Body of pancreas (tissue), 4 donors: ENCODE results near the gene RNGTT. TPM values are rescaled to one million over a fixed set of nuclear protein-coding genes. Genes with fewer than 3 reads are reported as not detected.
A peak's percentile ranks its signal among the peaks of the same experiment; 100 is the strongest.
"Not testable (repeated sequence)": the region's sequence is repeated elsewhere in the genome, so short reads cannot be mapped to it uniquely, and the experiment has no call there.

Experiments
- ATAC-seq: fragments of 150-250 bp; one replicate; pipeline ENCODE4 v1.9.1; 2016
- DNase-seq, 4 donors: peaks; one replicate each; pipeline ENCODE4 v3.0.0-alpha.2; 2019
- H3K27ac ChIP-seq, 4 donors: fragments of 200-600 bp; sonication (generic); 1 replicate in 3 of 4; 2 replicates in 1 of 4; pipeline versions ENCODE4 v1.5.1 to v1.6.1; 2016 to 2019; ENCODE audit warnings: mild to moderate bottlenecking in 1 of 4, mixed read lengths in 1 of 4, moderate library complexity in 1 of 4
- H3K27me3 ChIP-seq, 2 donors: fragments of 200-600 bp; sonication (generic); one replicate each; pipeline ENCODE4 v1.6.0; 2016; ENCODE audit warnings: mild to moderate bottlenecking in 1 of 2
- H3K36me3 ChIP-seq, 2 donors: fragments of 200-600 bp; sonication (generic); replicated peaks in 1 of 2; 2 replicates each; pipeline ENCODE4 v1.5.1; 2016; ENCODE audit warnings: low read depth in 2 of 2; ENCODE audit not compliant: insufficient read depth in 1 of 2
- H3K4me1 ChIP-seq: fragments of 200-600 bp; sonication (generic); one replicate; pipeline ENCODE4 v1.6.0; 2016
- H3K4me3 ChIP-seq, 2 donors: fragments of 200-600 bp; sonication (generic); 1 replicate in 1 of 2; 2 replicates in 1 of 2; pipeline ENCODE4 v1.5.1; 2016 to 2019
- H3K9me3 ChIP-seq, 3 donors: fragments of 200-600 bp; sonication (generic); 1 replicate in 2 of 3; 2 replicates in 1 of 3; pipeline ENCODE4 v1.5.1; 2016
- POLR2A ChIP-seq, 3 donors: fragments of 450-650 bp; IDR thresholded peaks; one replicate each; pipeline ENCODE4 v1.6.1; 2016; ENCODE audit warnings: antibody characterized with exemption in 3 of 3, mild to moderate bottlenecking in 2 of 3
- WGBS, 2 donors: methylation state at CpG; one replicate each; pipeline ENCODE4 v1.1.5; 2017; 5-methylcytosine and 5-hydroxymethylcytosine counted together
- intact Hi-C: fragments of 100-400 bp; cut with DNase I; formaldehyde crosslinking; loops from one replicate; pipeline ENCODE4 v1.15.1; 2023
- total RNA-seq, 2 donors: library from RNA; depleted of rRNA; stranded (reverse); fragments of >200 nt; gene quantifications; one replicate each; pipeline ENCODE4 v1.1.0, GENCODE V29; 2016
- TF ChIP-seq, protein P1 (sequence below), 7 experiments: fragments of 450-650 bp in 4 of 7; fragments of 200-600 bp in 3 of 7; sonication (generic) in 3 of 7; IDR thresholded peaks; one replicate each; pipeline ENCODE4 v1.5.1; 2016 to 2019; ENCODE audit warnings: antibody characterized with exemption in 7 of 7

The RNGTT gene
- total RNA-seq, 2 donors from 2014 or later = 9.9 to 15.2 TPM

DNA sequence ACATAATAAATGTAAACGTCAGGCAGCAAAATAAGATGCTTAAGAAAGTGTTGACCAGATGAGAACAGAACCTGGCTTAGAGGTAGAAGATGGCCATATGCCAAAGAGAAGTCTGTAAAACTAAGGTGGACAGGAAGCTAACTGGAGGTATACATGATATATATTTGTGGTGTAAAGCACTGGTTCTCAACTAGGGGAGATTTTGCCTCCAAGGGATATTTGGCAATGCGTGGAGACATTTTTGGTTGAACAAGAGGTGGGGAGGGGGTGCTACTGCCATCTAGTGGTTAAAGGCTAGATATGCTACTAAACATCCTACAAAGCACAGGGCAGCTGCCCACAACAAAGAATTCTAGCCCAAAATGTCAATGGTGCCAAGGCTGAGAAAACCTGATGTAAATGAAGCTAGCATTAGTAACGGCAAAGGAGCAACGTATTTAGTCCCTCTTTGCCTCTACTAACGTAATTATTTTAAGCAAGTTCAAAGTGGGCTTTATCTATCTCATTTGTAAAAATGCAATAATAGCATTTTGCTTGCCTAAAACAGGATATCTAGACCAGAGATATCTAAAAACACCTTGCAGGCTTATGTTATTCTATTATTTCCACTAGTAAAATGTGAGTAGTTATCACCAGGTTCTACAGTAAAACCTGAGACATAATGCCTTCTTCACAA, 182.6 kb downstream of the RNGTT start:
- Histone ChIP-seq H3K36me3 (no peaks in the 10 kb centered on the region), H3K27ac (no peak overlapping the region), H3K27me3 (no peaks in the 10 kb centered on the region), H3K4me1 (no peaks in the 10 kb centered on the region), H3K4me3 (no peak overlapping the region), H3K9me3 (no peaks in the 10 kb centered on the region)
- peak; percentile 15 to 31 (median 26) for DNase-seq
- intact Hi-C loops = loop anchor here (10.0 kb wide), 1 partner anchor 1176 kb away; no protein-coding TSS in a partner anchor
- TF ChIP-seq, protein P1, sequence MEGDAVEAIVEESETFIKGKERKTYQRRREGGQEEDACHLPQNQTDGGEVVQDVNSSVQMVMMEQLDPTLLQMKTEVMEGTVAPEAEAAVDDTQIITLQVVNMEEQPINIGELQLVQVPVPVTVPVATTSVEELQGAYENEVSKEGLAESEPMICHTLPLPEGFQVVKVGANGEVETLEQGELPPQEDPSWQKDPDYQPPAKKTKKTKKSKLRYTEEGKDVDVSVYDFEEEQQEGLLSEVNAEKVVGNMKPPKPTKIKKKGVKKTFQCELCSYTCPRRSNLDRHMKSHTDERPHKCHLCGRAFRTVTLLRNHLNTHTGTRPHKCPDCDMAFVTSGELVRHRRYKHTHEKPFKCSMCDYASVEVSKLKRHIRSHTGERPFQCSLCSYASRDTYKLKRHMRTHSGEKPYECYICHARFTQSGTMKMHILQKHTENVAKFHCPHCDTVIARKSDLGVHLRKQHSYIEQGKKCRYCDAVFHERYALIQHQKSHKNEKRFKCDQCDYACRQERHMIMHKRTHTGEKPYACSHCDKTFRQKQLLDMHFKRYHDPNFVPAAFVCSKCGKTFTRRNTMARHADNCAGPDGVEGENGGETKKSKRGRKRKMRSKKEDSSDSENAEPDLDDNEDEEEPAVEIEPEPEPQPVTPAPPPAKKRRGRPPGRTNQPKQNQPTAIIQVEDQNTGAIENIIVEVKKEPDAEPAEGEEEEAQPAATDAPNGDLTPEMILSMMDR (IDR thresholded peaks at IDR 0.05) = peak; percentile 17 to 65 (median 57)
- TF ChIP-seq POLR2A (IDR thresholded peaks at IDR 0.05) = no peak
- peak; percentile 53 for ATAC-seq
- WGBS, 2 donors = 46 to 47% methylated on average over 5 of the region's 5 CpGs

DNA sequence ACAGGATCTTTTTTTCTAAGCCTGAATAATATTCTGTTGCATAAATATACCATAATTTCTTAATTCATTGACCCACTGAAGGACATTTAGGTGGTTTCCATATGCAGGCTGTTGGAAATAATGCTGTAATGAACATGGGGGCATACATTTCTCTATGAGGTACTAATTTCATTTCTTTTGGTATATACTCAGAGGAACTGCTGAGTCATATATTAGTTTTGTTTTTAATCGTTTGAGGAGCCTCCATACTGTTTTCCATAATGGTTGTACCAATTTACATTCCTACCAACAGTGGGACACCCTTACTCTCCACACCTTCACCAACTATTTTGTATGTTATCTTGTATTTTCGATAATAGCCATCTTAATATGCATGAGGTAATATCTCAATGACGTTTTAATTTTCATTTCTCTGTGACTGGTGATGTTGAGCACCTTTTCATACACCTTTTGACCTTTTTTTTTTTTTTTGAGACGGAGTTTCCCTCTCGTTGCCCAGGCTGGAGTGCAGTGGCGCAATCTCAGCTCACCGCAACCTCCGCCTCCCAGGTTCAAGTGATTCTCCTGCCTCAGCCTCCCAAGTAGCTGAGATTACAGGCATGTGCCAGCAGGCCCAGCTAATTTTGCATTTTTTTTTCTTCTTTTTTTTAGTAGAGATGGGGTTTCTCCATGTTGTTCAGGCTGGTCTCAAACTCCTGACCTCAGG, 187.4 kb downstream of the RNGTT start:
- H3K27ac ChIP-seq = no peak overlapping the region
- no peak for DNase-seq
- no peaks in the 10 kb centered on the region for H3K27me3 ChIP-seq
- H3K4me1 ChIP-seq = no peaks in the 10 kb centered on the region
- intact Hi-C loops = no loop called here
- no peak overlapping the region for H3K4me3 ChIP-seq
- no peak for TF ChIP-seq POLR2A (IDR thresholded peaks at IDR 0.05)
- TF ChIP-seq, protein P1 (IDR thresholded peaks at IDR 0.05) = no peak
- no peaks in the 10 kb centered on the region for H3K36me3 ChIP-seq
- no peak for ATAC-seq
- no peaks in the 10 kb centered on the region for H3K9me3 ChIP-seq
- 91 to 92% methylated on average over 8 of the region's 8 CpGs for WGBS, 2 donors

DNA sequence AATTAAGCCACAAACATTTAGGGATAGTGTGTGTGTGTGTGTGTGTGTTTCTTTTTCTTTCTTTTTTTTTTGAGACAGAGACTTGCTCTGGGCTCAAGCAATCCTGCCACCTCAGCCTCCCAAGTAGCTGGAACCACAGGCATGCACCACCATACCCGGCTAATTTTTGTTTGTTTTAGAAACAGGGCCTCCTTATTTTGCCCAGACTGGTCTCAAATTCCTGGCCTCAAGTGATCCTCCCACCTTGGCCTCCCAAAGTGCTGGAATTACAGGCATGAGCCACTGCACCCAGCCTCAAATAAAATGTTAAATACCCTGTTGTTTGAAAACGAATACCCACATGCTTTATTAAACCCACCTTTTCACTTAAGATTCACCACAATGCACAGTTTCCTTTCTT, 195.3 kb downstream of the RNGTT start:
- H3K9me3 ChIP-seq, H3K36me3 ChIP-seq, ATAC-seq, H3K4me1 ChIP-seq, H3K27me3 ChIP-seq, H3K4me3 ChIP-seq, H3K27ac ChIP-seq, DNase-seq, intact Hi-C loops: not testable (repeated sequence)
- WGBS, 2 donors = 88 to 100% methylated on average over 2 of the region's 2 CpGs

DNA sequence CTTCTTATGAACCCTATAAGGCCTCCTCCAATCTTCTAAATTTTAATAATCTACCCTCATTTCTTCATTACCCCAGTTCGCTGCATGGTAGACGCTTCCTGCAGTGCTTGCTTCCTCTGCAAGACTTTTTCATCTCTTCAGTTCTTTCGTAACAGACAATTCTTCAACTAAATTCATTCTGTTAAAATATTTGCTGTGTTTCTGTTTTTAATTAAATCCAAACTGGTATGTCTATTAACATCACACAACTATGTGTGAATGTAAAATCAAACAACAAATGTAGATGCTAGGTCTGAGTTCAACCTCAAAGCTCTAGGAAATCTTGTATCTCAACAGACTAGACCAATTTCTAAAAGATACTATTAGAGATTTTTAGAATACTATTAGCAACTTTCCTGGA, 199.3 kb downstream of the RNGTT start:
- no peak overlapping the region for H3K4me3 ChIP-seq
- DNase-seq = no peak
- intact Hi-C loops = no loop called here
- ATAC-seq = no peak
- no peak for TF ChIP-seq POLR2A (IDR thresholded peaks at IDR 0.05)
- TF ChIP-seq, protein P1 (IDR thresholded peaks at IDR 0.05) = no peak
- 94% methylated on average over 3 of the region's 3 CpGs for WGBS, 2 donors
- H3K4me1 ChIP-seq = no peaks in the 10 kb centered on the region
- no peak overlapping the region for H3K27ac ChIP-seq
- no peaks in the 10 kb centered on the region for H3K27me3 ChIP-seq
- H3K36me3 ChIP-seq = no peaks in the 10 kb centered on the region
- H3K9me3 ChIP-seq = no peaks in the 10 kb centered on the region

DNA sequence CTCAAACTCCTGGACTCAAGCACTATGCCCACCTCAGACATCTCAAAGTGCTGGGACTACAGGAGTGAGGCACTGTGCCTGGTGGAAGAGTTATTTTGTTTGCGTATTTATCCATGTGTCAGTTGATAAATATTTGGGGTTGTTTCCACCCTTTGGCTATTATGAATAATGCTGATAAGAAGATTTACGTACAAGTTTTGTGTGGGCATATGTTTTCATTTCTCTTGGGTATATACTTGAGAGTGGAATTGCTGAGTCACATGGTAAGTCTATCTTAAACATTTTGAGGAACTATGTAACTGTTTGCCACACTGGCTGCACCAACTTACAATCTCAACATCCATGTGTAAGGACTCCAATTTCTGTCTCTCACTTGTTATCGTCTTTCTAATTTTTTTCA, 200.3 kb downstream of the RNGTT start:
- H3K27ac ChIP-seq = no peak overlapping the region
- H3K36me3 ChIP-seq = no peaks in the 10 kb centered on the region
- H3K27me3 ChIP-seq = no peaks in the 10 kb centered on the region
- no peaks in the 10 kb centered on the region for H3K9me3 ChIP-seq
- 92 to 97% methylated on average over 3 of the region's 3 CpGs for WGBS, 2 donors
- TF ChIP-seq, protein P1 (IDR thresholded peaks at IDR 0.05) = no peak
- TF ChIP-seq POLR2A (IDR thresholded peaks at IDR 0.05) = no peak
- ATAC-seq (no peak), DNase-seq (no peak)
- H3K4me1 ChIP-seq = no peaks in the 10 kb centered on the region
- intact Hi-C loops = no loop called here
- H3K4me3 ChIP-seq = no peak overlapping the region
